H1 (cell line): ENCODE measurements around the gene CDCA4. TPM values are rescaled to one million over a fixed set of nuclear protein-coding genes. Genes with fewer than 3 reads are reported as not detected.

Experiments
- CBX5 ChIP-seq: fragments of 300-800, 300-1000 bp; sonication (generic); IDR thresholded peaks from 2 replicates; pipeline ENCODE4 v1.7.1; 2016; ENCODE audit warnings: antibody characterized with exemption, low read length, low read depth
- CEBPB ChIP-seq: IDR thresholded peaks from 2 replicates; pipeline ENCODE4 v1.6.1; 2012; ENCODE audit warnings: low read depth, low read length
- RAD21 ChIP-seq, 2 experiments: IDR thresholded peaks in 1 of 2; conservative IDR thresholded peaks in 1 of 2; 2 replicates each; pipeline ENCODE4 v1.6.1; 2011; ENCODE audit warnings: low read depth in 2 of 2, low read length in 2 of 2, improper control_type of control experiment in 1 of 2, inconsistent platforms in 1 of 2, mild to moderate bottlenecking in 1 of 2, moderate library complexity in 1 of 2
- polyA plus RNA-seq, 7 experiments: library from polyadenylated mRNA; depleted of rRNA in 3 of 7; stranded (reverse) in 5 of 7; unstranded in 2 of 7; fragments of >200 nt in 5 of 7; fragments of 200-250 nt in 2 of 7; gene quantifications; 1 replicate in 5 of 7; 2 replicates in 1 of 7; 4 replicates in 1 of 7; pipeline versions ENCODE4 v1.2.1 to v1.2.3, GENCODE V29; 2011 to 2013; ENCODE audit warnings: missing spikeins in 2 of 7, mixed read lengths in 2 of 7
- total RNA-seq: library from RNA; stranded (reverse); fragmentation: NEBNext Ultra II Directional; extraction: Animal tissue kit (Norgen Biotek cat#: 25700); gene quantifications from 2 replicates; pipeline ENCODE4 v1.2.1, GENCODE V29; 2021

The CDCA4 gene
- total and polyA plus RNA-seq, 2 of the 8 experiments (the other 6 are each of a cell fraction or from before 2014, with no cell fraction given), result 49.9 to 62.4 TPM

- TF ChIP-seq CBX5 (no peak), RAD21 (IDR thresholded peaks at IDR 0.05 in 1 of 2, conservative IDR thresholded peaks at IDR 0.05 in 1 of 2; ENCODE audit: low read depth in 2 of 2, low read length in 2 of 2) (no peak), CEBPB (no peak)
- TF ChIP-seq, all 59 proteins: peak for 0
Observed at GRCh38 chr14:104981699-104982541, 39.0 kb downstream of the CDCA4 start (continued).
